Bronchial smooth muscle cell (primary cell): ENCODE measurements around the gene ELF1. TPM values are rescaled to one million over a fixed set of nuclear protein-coding genes. Genes with fewer than 3 reads are reported as not detected.

Source experiments
- total RNA-seq: library from RNA; depleted of rRNA; stranded (reverse); fragments of >200 nt; gene quantifications from 2 replicates; pipeline ENCODE4 v1.2.1, GENCODE V29; 2014

The ELF1 gene
- total RNA-seq, result 26.6 and 28.2 TPM in 2 replicates

GRCh38 chr13:41019011-41019487 lies at the start of gene ELF1:
Gene ELF1 (minus strand): TSS chr13:41019316. CDS start chr13:40982054, 37,262 bp downstream.

GRCh38 chr13:41061075-41061913 lies 42.2 kb upstream of the ELF1 start, which contains the start of gene WBP4:
Gene WBP4 (plus strand): TSS chr13:41061509. CDS start chr13:41061674, 165 bp downstream.

Other genes starting within 250 kb of the ELF1 start
- gene MRPS31, start 248.1 kb downstream of the ELF1 start, total RNA-seq, result 12.6 and 13.5 TPM in 2 replicates
- 9.8 and 12.1 TPM in 2 replicates for gene SLC25A15, start 229.7 kb downstream of the ELF1 start, total RNA-seq
- 5.9 and 8.5 TPM in 2 replicates for gene WBP4, start 42.2 kb upstream of the ELF1 start, total RNA-seq
- 10.8 and 11.3 TPM in 2 replicates for gene KBTBD6, start 113.5 kb upstream of the ELF1 start, total RNA-seq
- 6.9 and 7.7 TPM in 2 replicates for gene KBTBD7, start 175.3 kb upstream of the ELF1 start, total RNA-seq
- gene MTRF1, start 244.3 kb upstream of the ELF1 start, total RNA-seq, result 10.0 and 10.6 TPM in 2 replicates